ENCODE results near the gene NR4A3. TPM values are rescaled to one million over a fixed set of nuclear protein-coding genes. Genes with fewer than 3 reads are reported as not detected.

The NR4A3 gene
- total RNA-seq, 1 donor from 2014 or later = 15.3 TPM

- H3K36me3 Mint-ChIP-seq = no peaks in the 10 kb centered on the region
- peaks cover 1% of the 10 kb centered on the region for H3K27me3 Mint-ChIP-seq (ENCODE audit: low read depth)
- no peak overlapping the region for H3K27ac Mint-ChIP-seq
- TF ChIP-seq CTCF (IDR thresholded peaks at IDR 0.05; ENCODE audit: unreplicated experiment) = no peak
- no peaks in the 10 kb centered on the region for H3K4me1 Mint-ChIP-seq
- H3K4me3 Mint-ChIP-seq = no peak overlapping the region
- DNase-seq (ENCODE audit: low spot score in 2 of 2, unreplicated experiment in 2 of 2) = no peak
- H3K9me3 Mint-ChIP-seq = no peaks in the 10 kb centered on the region
Measured at GRCh38 chr9:99873531-99873930, 51.8 kb downstream of the NR4A3 start.

GRCh38 chr9:99873943-99874584 is 52.4 kb downstream of the NR4A3 start:
- no peaks in the 10 kb centered on the region for H3K9me3 Mint-ChIP-seq
- no peak for TF ChIP-seq CTCF (IDR thresholded peaks at IDR 0.05; ENCODE audit: unreplicated experiment)
- no peaks in the 10 kb centered on the region for H3K36me3 Mint-ChIP-seq
- H3K27ac Mint-ChIP-seq = no peak overlapping the region
- no peak for DNase-seq (ENCODE audit: low spot score in 2 of 2, unreplicated experiment in 2 of 2)
- H3K27me3 Mint-ChIP-seq (ENCODE audit: low read depth) = peaks cover 1% of the 10 kb centered on the region
- no peaks in the 10 kb centered on the region for H3K4me1 Mint-ChIP-seq
- no peak overlapping the region for H3K4me3 Mint-ChIP-seq

- no peak overlapping the region for H3K27ac Mint-ChIP-seq
Measured at GRCh38 chr9:99876190-99876589, 54.5 kb downstream of the NR4A3 start.

GRCh38 chr9:99878651-99879050 is 57.0 kb downstream of the NR4A3 start:
- Mint-ChIP-seq H3K36me3 (peaks cover 3% of the 10 kb centered on the region), H3K27ac (no peak overlapping the region), H3K9me3 (peaks cover 4% of the 10 kb centered on the region), H3K27me3 (ENCODE audit: low read depth) (peaks cover 1% of the 10 kb centered on the region), H3K4me3 (no peak overlapping the region), H3K4me1 (no peaks in the 10 kb centered on the region)
- TF ChIP-seq CTCF (IDR thresholded peaks at IDR 0.05; ENCODE audit: unreplicated experiment) = no peak
- DNase-seq (ENCODE audit: low spot score in 2 of 2, unreplicated experiment in 2 of 2) = no peak

More at GRCh38 chr9:99876190-99876589, 54.5 kb downstream of the NR4A3 start:
- DNase-seq (ENCODE audit: low spot score in 2 of 2, unreplicated experiment in 2 of 2) = no peak
- Mint-ChIP-seq H3K36me3 (peaks cover 3% of the 10 kb centered on the region), H3K9me3 (peaks cover 4% of the 10 kb centered on the region), H3K4me3 (no peak overlapping the region), H3K27me3 (ENCODE audit: low read depth) (peaks cover 1% of the 10 kb centered on the region), H3K4me1 (no peaks in the 10 kb centered on the region)
- no peak for TF ChIP-seq CTCF (IDR thresholded peaks at IDR 0.05; ENCODE audit: unreplicated experiment)

- Mint-ChIP-seq H3K36me3 (peaks cover 3% of the 10 kb centered on the region), H3K9me3 (peaks cover 4% of the 10 kb centered on the region), H3K4me1 (peaks cover 4% of the 10 kb centered on the region), H3K27me3 (ENCODE audit: low read depth) (no peaks in the 10 kb centered on the region), H3K27ac (no peak overlapping the region), H3K4me3 (no peak overlapping the region)
- no peak for TF ChIP-seq CTCF (IDR thresholded peaks at IDR 0.05; ENCODE audit: unreplicated experiment)
- no peak for DNase-seq (ENCODE audit: low spot score in 2 of 2, unreplicated experiment in 2 of 2)
Measured at GRCh38 chr9:99881769-99882168, 60.1 kb downstream of the NR4A3 start.
